Fibroblast of lung (primary cell): ENCODE results near the gene ROR2. TPM values are rescaled to one million over a fixed set of nuclear protein-coding genes. Genes with fewer than 3 reads are reported as not detected.

ENCODE experiments used
- DNase-seq, 2 donors: peaks; one replicate each; pipeline versions ENCODE4 v3.0.0 to v3.0.0-alpha.2; 2010; ENCODE audit warnings: low read depth in 2 of 2
- H2AFZ ChIP-seq: 2 replicates; pipeline ENCODE4 v1.5.1; 2012; ENCODE audit warnings: low read length, control low read depth, inconsistent platforms
- H3K27ac ChIP-seq: 2 replicates; pipeline ENCODE4 v1.5.1; 2011; ENCODE audit warnings: low read length, control low read depth; ENCODE audit not compliant: insufficient read depth
- H3K27me3 ChIP-seq: 2 replicates; pipeline ENCODE4 v1.5.1; 2011; ENCODE audit warnings: mild to moderate bottlenecking, low read length; ENCODE audit not compliant: control insufficient read depth, insufficient read depth
- H3K36me3 ChIP-seq: 2 replicates; pipeline ENCODE4 v1.5.1; 2011; ENCODE audit warnings: low read length; ENCODE audit not compliant: control insufficient read depth, insufficient read depth
- H3K4me1 ChIP-seq: 2 replicates; pipeline ENCODE4 v1.5.1; 2011; ENCODE audit warnings: low read length; ENCODE audit not compliant: control insufficient read depth, insufficient read depth; ENCODE audit errors: extremely low read depth
- H3K4me2 ChIP-seq: 2 replicates; pipeline ENCODE4 v1.5.1; 2011; ENCODE audit warnings: low read length, control low read depth; ENCODE audit not compliant: insufficient read depth; ENCODE audit errors: extremely low read depth
- H3K4me3 ChIP-seq, 4 experiments: fragments of 200-600 bp in 1 of 4; sonication (generic) in 1 of 4; replicated peaks in 1 of 4; 2 replicates each; pipeline ENCODE4 v1.5.1; 2011 to 2016; ENCODE audit warnings: low read length in 4 of 4, low read depth in 3 of 4, mild to moderate bottlenecking in 3 of 4, control low read depth in 2 of 4, inconsistent platforms in 1 of 4, mixed read lengths in 1 of 4; ENCODE audit not compliant: insufficient read depth in 1 of 4; ENCODE audit errors: control extremely low read depth in 1 of 4
- H3K79me2 ChIP-seq: 2 replicates; pipeline ENCODE4 v1.5.1; 2012; ENCODE audit warnings: mild to moderate bottlenecking, low read length, inconsistent platforms; ENCODE audit not compliant: control insufficient read depth, insufficient read depth
- H3K9ac ChIP-seq: 2 replicates; pipeline ENCODE4 v1.5.1; 2011; ENCODE audit warnings: mild to moderate bottlenecking, low read length, control low read depth; ENCODE audit not compliant: insufficient read depth
- H3K9me3 ChIP-seq: 2 replicates; pipeline ENCODE4 v1.5.1; 2012; ENCODE audit warnings: low read depth, low read length; ENCODE audit not compliant: control insufficient read depth, insufficient read depth
- H4K20me1 ChIP-seq: 2 replicates; pipeline ENCODE4 v1.5.1; 2011; ENCODE audit warnings: low read length; ENCODE audit not compliant: control insufficient read depth, insufficient read depth; ENCODE audit errors: extremely low read depth
- EZH2 ChIP-seq: IDR thresholded peaks from 2 replicates; pipeline ENCODE4 v1.5.1; 2012; ENCODE audit warnings: low read length, control low read depth, mild to moderate bottlenecking; ENCODE audit errors: missing control alignments
- polyA plus RNA-seq, 2 donors: library from polyadenylated mRNA; depleted of rRNA in 1 of 2; stranded (reverse) in 1 of 2; unstranded in 1 of 2; fragments of >200 nt; gene quantifications; 2 replicates each; pipeline ENCODE4 v1.2.1, GENCODE V29; 2011 to 2012; ENCODE audit warnings: missing spikeins in 1 of 2
- total RNA-seq: library from RNA; depleted of rRNA; stranded (reverse); fragments of >200 nt; gene quantifications from 2 replicates; pipeline ENCODE4 v1.2.1, GENCODE V29; 2014
- TF ChIP-seq, protein P1 (sequence below), 2 donors: IDR thresholded peaks in 1 of 2; conservative IDR thresholded peaks in 1 of 2; 1 replicate in 1 of 2; 2 replicates in 1 of 2; pipeline ENCODE4 v1.5.1; 2011 to 2012; ENCODE audit warnings: low read length in 2 of 2, control low read depth in 1 of 2, inconsistent platforms in 1 of 2, low read depth in 1 of 2, mild to moderate bottlenecking in 1 of 2

ROR2 gene
- total and polyA plus RNA-seq, 2 donors (not counting 1 experiment from before 2014, with no cell fraction given): 2.3 to 27.9 TPM

DNA sequence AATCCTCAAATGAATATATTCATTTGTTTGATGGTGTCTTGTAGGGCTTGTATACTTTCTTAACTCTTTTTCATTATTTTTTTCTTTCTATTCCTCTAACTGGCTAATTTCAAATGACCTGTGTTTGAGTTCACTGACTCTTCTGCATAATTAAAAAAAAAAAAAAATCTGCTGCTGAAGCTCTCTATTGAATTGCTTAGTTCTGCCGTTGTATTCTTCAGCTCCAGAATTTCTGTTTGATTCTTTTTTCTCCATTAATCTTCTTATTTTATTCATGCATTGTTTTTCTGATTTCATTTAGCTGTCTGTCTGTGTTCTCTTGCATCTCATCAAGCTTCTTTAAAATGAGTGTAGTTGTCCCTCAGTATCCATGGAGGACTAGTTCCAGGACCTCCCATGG lies 244.6 kb downstream of the ROR2 start:
- no peak overlapping the region for H3K9ac ChIP-seq
- H3K4me2 ChIP-seq: no peak overlapping the region
- H3K79me2 ChIP-seq: no peaks in the 10 kb centered on the region
- H3K4me1 ChIP-seq: no peaks in the 10 kb centered on the region
- no peak overlapping the region for H3K4me3 ChIP-seq
- TF ChIP-seq, protein P1, sequence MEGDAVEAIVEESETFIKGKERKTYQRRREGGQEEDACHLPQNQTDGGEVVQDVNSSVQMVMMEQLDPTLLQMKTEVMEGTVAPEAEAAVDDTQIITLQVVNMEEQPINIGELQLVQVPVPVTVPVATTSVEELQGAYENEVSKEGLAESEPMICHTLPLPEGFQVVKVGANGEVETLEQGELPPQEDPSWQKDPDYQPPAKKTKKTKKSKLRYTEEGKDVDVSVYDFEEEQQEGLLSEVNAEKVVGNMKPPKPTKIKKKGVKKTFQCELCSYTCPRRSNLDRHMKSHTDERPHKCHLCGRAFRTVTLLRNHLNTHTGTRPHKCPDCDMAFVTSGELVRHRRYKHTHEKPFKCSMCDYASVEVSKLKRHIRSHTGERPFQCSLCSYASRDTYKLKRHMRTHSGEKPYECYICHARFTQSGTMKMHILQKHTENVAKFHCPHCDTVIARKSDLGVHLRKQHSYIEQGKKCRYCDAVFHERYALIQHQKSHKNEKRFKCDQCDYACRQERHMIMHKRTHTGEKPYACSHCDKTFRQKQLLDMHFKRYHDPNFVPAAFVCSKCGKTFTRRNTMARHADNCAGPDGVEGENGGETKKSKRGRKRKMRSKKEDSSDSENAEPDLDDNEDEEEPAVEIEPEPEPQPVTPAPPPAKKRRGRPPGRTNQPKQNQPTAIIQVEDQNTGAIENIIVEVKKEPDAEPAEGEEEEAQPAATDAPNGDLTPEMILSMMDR (conservative IDR thresholded peaks at IDR 0.05 in 1 of 2, IDR thresholded peaks at IDR 0.05 in 1 of 2; ENCODE audit: low read depth in 1 of 2, low read length in 2 of 2): no peak
- TF ChIP-seq EZH2: no peak
- H3K9me3 ChIP-seq: no peaks in the 10 kb centered on the region
- no peaks in the 10 kb centered on the region for H4K20me1 ChIP-seq
- no peak overlapping the region for H3K27ac ChIP-seq
- no peak for DNase-seq
- H3K36me3 ChIP-seq: no peaks in the 10 kb centered on the region
- no peak overlapping the region for H2AFZ ChIP-seq
- H3K27me3 ChIP-seq: no peaks in the 10 kb centered on the region

DNA sequence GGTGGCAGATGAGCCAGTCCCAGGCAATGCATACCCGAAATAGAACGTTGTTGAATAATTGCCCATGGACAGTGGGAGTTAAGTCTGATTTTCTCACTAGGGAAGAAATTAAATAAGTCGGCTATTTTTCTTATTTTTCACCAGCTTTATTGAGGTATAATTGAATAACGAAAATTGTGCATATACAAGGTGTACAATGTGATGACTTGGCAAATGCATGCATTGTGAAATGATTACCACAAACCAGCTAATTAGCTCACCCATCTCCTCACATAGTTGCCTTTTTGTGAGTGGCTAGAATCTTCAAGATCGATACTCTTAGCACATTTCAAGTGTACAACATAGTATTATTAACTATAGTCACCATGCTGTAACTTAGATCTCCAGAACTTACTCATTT lies 249.6 kb downstream of the ROR2 start:
- H3K36me3 ChIP-seq: no peaks in the 10 kb centered on the region
- H3K4me3 ChIP-seq: no peak overlapping the region
- H3K9ac ChIP-seq: no peak overlapping the region
- H2AFZ ChIP-seq: no peak overlapping the region
- H3K79me2 ChIP-seq: no peaks in the 10 kb centered on the region
- no peak overlapping the region for H3K27ac ChIP-seq
- H3K4me2 ChIP-seq: no peak overlapping the region
- no peak for DNase-seq
- H3K9me3 ChIP-seq: no peaks in the 10 kb centered on the region
- H3K4me1 ChIP-seq: no peaks in the 10 kb centered on the region
- H4K20me1 ChIP-seq: no peaks in the 10 kb centered on the region
- TF ChIP-seq, protein P1 (conservative IDR thresholded peaks at IDR 0.05 in 1 of 2, IDR thresholded peaks at IDR 0.05 in 1 of 2; ENCODE audit: low read depth in 1 of 2, low read length in 2 of 2): no peak
- TF ChIP-seq EZH2: no peak
- no peaks in the 10 kb centered on the region for H3K27me3 ChIP-seq

DNA sequence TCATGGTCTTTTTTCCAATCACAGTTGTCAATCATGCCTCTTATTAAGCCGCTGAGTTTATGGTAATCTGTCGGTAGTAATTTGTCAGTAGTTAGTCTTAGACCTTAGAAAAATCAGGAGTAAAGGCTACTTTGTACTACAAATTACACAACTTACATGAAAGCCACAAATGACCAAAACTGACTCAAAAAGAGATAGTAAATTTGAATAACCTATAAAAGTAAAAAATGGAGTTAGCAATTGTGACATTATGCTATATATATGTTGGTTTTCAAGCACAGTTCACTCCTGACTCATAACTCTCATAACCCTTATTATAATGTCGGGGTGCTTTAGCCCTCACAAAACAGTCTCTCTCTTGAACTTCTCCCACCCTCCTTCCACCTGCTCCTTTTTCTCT lies 251.8 kb downstream of the ROR2 start:
- Histone ChIP-seq H3K36me3 (no peaks in the 10 kb centered on the region), H3K4me3 (no peak overlapping the region), H3K9ac (no peak overlapping the region), H3K9me3 (no peaks in the 10 kb centered on the region), H3K27ac (no peak overlapping the region), H3K79me2 (no peaks in the 10 kb centered on the region), H4K20me1 (no peaks in the 10 kb centered on the region), H3K27me3 (no peaks in the 10 kb centered on the region), H3K4me1 (no peaks in the 10 kb centered on the region), H3K4me2 (no peak overlapping the region), H2AFZ (no peak overlapping the region)
- no peak for DNase-seq
- TF ChIP-seq EZH2: no peak
- TF ChIP-seq, protein P1 (conservative IDR thresholded peaks at IDR 0.05 in 1 of 2, IDR thresholded peaks at IDR 0.05 in 1 of 2; ENCODE audit: low read depth in 1 of 2, low read length in 2 of 2): no peak
